OCI-LY1 (cell line): ENCODE data around the gene MYO1E.

Experiments
- CTCF ChIP-seq: fragments of 200-600 bp; sonication (generic), shearing (Covaris generic); IDR thresholded peaks from 2 replicates; pipeline ENCODE4 v1.5.1; 2017; ENCODE audit warnings: mild to moderate bottlenecking, antibody characterized with exemption, low read length, moderate library complexity, mixed read lengths
- EZH2 ChIP-seq: fragments of 200-600 bp; sonication (generic), shearing (Covaris generic); IDR thresholded peaks from 2 replicates; pipeline ENCODE4 v1.8.0; 2017; ENCODE audit warnings: borderline replicate concordance, mixed run types, mild to moderate bottlenecking, antibody characterized with exemption, low read length, moderate library complexity, mixed read lengths

GRCh38 chr15:59410391-59410896, 37.8 kb upstream of the MYO1E start:
- TF ChIP-seq CTCF: no peak
- no peak for TF ChIP-seq EZH2
